22Rv1 (cell line): ENCODE measurements around the gene HTR1A.

Experiments
- CTCF ChIP-seq: fragments of 450-650 bp; IDR thresholded peaks from 2 replicates; pipeline ENCODE4 v1.5.1; 2017; ENCODE audit warnings: mild to moderate bottlenecking
- ZFX ChIP-seq: fragments of 450-650 bp; IDR thresholded peaks from 2 replicates; pipeline ENCODE4 v1.6.1; 2017; ENCODE audit warnings: antibody characterized with exemption, borderline replicate concordance

- TF ChIP-seq CTCF (peak; percentile 79), ZFX (no peak)
Measured at GRCh38 chr5:63959177-63959982, 2.9 kb downstream of the HTR1A start.
